Pancreas (tissue), 10 donors: ENCODE data around the gene QRICH1. TPM values are rescaled to one million over a fixed set of nuclear protein-coding genes. Genes with fewer than 3 reads are reported as not detected.

Source experiments
- ATAC-seq, 4 donors: fragments of 200-7000 bp; cut with Tn5 transposase; one replicate each; pipeline versions ENCODE4 v1.8.0 to v1.9.1; 2020; ENCODE audit warnings: mild to moderate bottlenecking in 4 of 4, moderate library complexity in 4 of 4
- DNase-seq, 6 donors: peaks; one replicate each; pipeline ENCODE4 v3.0.0-alpha.2; 2020
- FAIRE-seq: peaks from 2 replicates; lab custom pipeline; 2012; peaks lifted over from hg19 to GRCh38; lab: Jason Lieb, UNC
- H3K27ac ChIP-seq, 4 donors: fragments of 200-600 bp; sonication (generic); 1 replicate in 3 of 4; 2 replicates in 1 of 4; pipeline versions ENCODE4 v1.5.0 to v1.8.0; 2020
- H3K27me3 ChIP-seq, 4 donors: fragments of 200-600 bp; one replicate each; pipeline ENCODE4 v1.8.0; 2021
- H3K36me3 ChIP-seq, 3 donors: fragments of 200-600 bp; sonication (generic) in 1 of 3; one replicate each; pipeline versions ENCODE4 v1.5.0 to v1.8.0; 2020 to 2021
- H3K4me1 ChIP-seq, 3 donors: fragments of 200-600 bp; one replicate each; pipeline ENCODE4 v1.8.0; 2021
- H3K4me3 ChIP-seq, 4 donors: fragments of 200-600 bp; sonication (generic) in 2 of 4; one replicate each; pipeline versions ENCODE4 v1.5.0 to v1.8.0; 2020 to 2021
- H3K9me3 ChIP-seq, 4 donors: fragments of 200-600 bp; one replicate each; pipeline ENCODE4 v1.8.0; 2021
- WGBS, 2 donors: extraction: QIAGEN DNeasy Blood & Tissue Kit; methylation state at CpG; one replicate each; pipeline ENCODE4 v1.1.7; 2013; 5-methylcytosine and 5-hydroxymethylcytosine counted together
- intact Hi-C, 3 donors: fragments of 100-400 bp; cut with DNase I; formaldehyde crosslinking; loops; one replicate each; pipeline versions ENCODE4 v1.11.1 to v1.14.2; 2022
- polyA plus RNA-seq, 2 donors: library from polyadenylated mRNA; stranded (reverse); fragments of 200-250 nt; gene quantifications; one replicate each; pipeline ENCODE4 v1.2.3, GENCODE V29; 2013
- total RNA-seq, 6 donors: library from RNA; stranded (reverse); fragmentation: NEBNext Ultra II Directional in 4 of 6; extraction: Animal tissue kit (Norgen Biotek cat#: 25700) in 4 of 6; gene quantifications; one replicate each; pipeline versions ENCODE4 v1.2.1 to v1.2.4, GENCODE V29; 2021 to 2023
- TF ChIP-seq, protein P1 (sequence below), 4 donors: fragments of 200-600 bp; sonication (generic) in 3 of 4; IDR thresholded peaks; one replicate each; pipeline versions ENCODE4 v1.5.0 to v1.8.0; 2021; ENCODE audit warnings: antibody characterized with exemption in 4 of 4
- donor health status: healthy with polysubstance abuse.
- donor health status: DM: no; HTN: no; CAD: no; lungs with moderate emphysema.
- donor health status: DM: no; HTN: no; CAD: no.
- donor health status: control.
- donor health status: control.
- donor health status: Bipolar disorder and iron deficiency.
- donor health status: DM: yes; HTN: yes; CAD: no.
- donor health status: DM: no; HTN: no; CAD: no.
- donor health status: DM: no; HTN: no; CAD: no.
- donor health status: DM: yes; HTN: yes; CAD: no.

QRICH1 gene
- total and polyA plus RNA-seq, 8 donors: 20.9 to 48.1 (median 30.4) TPM

DNA sequence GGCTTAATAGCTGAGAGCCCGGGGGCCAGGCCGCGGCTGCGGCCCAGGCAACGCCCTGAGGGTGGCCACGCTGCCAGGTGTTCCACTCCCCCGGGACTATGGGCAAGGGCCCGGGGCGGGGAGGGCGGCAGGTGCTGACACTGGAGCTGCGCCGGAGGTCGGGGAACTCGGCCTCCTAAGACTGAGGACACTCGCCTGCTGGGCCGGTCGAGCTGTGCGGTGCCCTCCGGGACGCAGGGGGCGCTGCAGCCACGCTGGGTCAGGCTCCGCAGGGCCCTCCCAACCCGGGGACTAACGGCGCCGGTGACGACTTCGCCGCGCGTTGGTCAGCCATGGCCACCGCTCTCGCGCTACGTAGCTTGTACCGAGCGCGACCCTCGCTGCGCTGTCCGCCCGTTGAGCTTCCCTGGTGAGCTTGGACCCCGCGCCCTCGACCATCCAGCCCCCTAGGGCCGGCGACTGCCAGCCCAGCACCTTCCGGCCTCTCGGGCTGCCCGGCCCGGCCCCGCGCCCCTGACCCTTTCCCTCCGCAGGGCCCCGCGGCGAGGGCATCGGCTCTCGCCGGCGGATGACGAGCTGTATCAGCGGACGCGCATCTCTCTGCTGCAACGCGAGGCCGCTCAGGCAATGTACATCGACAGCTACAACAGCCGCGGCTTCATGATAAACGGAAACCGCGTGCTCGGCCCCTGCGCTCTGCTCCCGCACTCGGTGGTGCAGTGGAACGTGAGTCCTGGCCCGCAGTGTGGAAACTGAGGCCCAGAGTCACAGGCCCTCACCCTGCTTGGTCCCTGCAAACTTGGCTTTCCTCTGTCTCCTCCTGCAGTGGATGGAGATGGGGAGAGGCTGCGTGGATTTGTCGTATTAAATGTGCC lies 71.8 kb downstream of the QRICH1 start, which contains the start of gene NDUFAF3:
Gene NDUFAF3 (plus strand): TSS at position 309 of the 875 bp plus-strand sequence. CDS start 24 bp downstream, at position 333.
- 1% methylated on average over 57 to 83 of the region's 83 CpGs for WGBS, 2 donors
- ATAC-seq (peak; percentile 80 to 87 (median 82)), DNase-seq (peak; percentile 90 to 97 (median 96)), FAIRE-seq (no peak)
- peak within 1 kb of the TSS; percentile 94 to 100 (median 99) for H3K27ac ChIP-seq
- intact Hi-C loops: loop anchor here in 1 of 3 donors (10.0 kb wide), 1 partner anchor 73 kb away; the partner anchor contains the start of gene QRICH1
- no peaks in the 10 kb centered on the region for H3K9me3 ChIP-seq
- TF ChIP-seq, protein P1, sequence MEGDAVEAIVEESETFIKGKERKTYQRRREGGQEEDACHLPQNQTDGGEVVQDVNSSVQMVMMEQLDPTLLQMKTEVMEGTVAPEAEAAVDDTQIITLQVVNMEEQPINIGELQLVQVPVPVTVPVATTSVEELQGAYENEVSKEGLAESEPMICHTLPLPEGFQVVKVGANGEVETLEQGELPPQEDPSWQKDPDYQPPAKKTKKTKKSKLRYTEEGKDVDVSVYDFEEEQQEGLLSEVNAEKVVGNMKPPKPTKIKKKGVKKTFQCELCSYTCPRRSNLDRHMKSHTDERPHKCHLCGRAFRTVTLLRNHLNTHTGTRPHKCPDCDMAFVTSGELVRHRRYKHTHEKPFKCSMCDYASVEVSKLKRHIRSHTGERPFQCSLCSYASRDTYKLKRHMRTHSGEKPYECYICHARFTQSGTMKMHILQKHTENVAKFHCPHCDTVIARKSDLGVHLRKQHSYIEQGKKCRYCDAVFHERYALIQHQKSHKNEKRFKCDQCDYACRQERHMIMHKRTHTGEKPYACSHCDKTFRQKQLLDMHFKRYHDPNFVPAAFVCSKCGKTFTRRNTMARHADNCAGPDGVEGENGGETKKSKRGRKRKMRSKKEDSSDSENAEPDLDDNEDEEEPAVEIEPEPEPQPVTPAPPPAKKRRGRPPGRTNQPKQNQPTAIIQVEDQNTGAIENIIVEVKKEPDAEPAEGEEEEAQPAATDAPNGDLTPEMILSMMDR (IDR thresholded peaks at IDR 0.05): peak; percentile 94 to 98 (median 96)
- H3K36me3 ChIP-seq: peaks cover 0 to 32% (median 18%) of the 10 kb centered on the region in 3 donors
- H3K4me3 ChIP-seq: peak within 1 kb of the TSS; percentile 73 to 95 (median 92)
- no peaks in the 10 kb centered on the region for H3K27me3 ChIP-seq
- peaks cover 3 to 28% (median 7%) of the 10 kb centered on the region in 3 donors for H3K4me1 ChIP-seq

DNA sequence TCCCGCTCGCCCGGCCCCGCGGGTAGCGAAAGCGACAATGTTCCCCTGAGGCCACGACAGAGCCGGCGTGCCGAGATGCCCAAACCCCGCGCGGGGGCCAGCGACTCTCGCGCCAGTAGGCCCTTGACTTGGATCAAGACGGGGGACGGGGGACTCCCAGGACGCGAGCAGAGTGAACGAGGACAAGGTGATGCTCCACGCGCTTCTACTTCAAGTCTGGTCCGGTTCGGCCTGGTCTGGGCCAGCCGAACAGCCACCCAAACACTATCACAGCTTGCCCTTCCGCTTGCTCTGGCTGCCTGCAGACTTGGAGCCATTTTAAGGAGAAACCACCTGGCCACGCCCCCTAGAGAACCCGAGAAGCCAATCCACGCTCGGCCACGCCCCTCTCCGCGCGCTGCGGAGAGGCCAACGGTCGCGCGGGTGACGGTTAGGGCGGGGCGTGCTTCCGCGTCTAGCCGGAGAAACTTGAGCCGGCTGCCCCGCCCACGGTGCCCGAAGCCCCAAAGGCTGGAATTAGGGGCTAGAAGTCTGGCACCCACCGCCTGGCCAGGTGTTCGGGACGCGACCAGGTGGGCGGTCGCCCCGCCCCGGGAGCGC lies 72.6 kb downstream of the QRICH1 start:
- TF ChIP-seq, protein P1 (IDR thresholded peaks at IDR 0.05): no peak
- Histone ChIP-seq H3K4me1 (peaks cover 3 to 28% (median 7%) of the 10 kb centered on the region in 3 donors), H3K27ac (peak overlapping the region; percentile 94 to 100 (median 99)), H3K4me3 (peak overlapping the region; percentile 73 to 95 (median 92)), H3K9me3 (no peaks in the 10 kb centered on the region), H3K36me3 (peaks cover 0 to 27% (median 13%) of the 10 kb centered on the region in 3 donors), H3K27me3 (no peaks in the 10 kb centered on the region)
- FAIRE-seq: peak; percentile 73
- 0% methylated on average over 53 to 60 of the region's 60 CpGs for WGBS, 2 donors
- ATAC-seq: peak; percentile 79 to 91 (median 84)
- peak; percentile 99 to 100 (median 99) for DNase-seq
- intact Hi-C loops: loop anchor here in 1 of 3 donors (10.0 kb wide), 1 partner anchor 73 kb away; the partner anchor contains the start of gene QRICH1

DNA sequence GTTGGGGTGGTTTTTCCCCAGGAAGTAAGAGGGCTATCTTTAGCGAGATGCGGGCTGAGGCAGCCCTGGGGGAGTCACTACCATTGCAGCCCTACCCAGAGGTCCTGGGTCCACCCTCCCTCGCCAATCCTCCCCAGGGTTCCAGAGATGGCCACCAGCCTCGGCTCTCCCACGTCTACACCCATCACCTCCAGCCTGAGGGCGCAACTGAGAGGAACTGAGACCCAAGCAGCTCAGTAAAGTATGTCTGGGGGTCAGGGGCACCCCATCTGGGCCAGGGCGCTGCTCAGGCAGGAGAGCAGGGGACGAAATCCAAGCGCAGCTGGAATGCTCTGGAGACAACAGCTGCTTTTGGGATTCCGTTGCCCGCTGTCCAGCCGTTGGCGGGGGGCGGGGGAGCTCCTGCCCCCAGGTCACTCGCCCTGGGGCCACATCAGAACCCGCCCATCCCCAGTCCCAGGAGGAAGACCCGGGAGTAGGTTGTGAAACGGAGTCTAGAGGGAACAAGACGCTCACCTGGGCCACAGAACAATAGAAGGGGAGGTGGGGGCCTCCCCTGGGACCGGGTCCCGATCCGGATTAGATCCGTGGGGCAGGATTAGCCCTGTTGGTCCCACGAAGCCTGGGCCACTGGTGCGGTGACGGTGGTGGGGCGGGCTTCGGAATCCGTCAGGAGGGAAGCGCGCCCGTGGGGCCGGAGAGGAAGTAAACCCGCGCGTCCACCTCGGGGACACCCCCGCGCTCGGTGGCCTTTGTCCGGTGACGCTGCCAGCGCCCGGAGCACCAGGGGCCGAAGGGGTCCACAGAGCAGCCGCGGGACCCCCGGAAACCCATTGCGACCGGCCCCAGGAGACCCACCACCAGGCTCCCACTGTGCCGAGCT lies 73.3 kb downstream of the QRICH1 start:
- Histone ChIP-seq H3K4me1 (peaks cover 3 to 28% (median 7%) of the 10 kb centered on the region in 3 donors), H3K4me3 (peak overlapping the region; percentile 73 to 95 (median 92)), H3K27me3 (no peaks in the 10 kb centered on the region), H3K36me3 (peaks cover 0 to 28% (median 6%) of the 10 kb centered on the region in 3 donors), H3K9me3 (no peaks in the 10 kb centered on the region), H3K27ac (peak overlapping the region; percentile 94 to 100 (median 99))
- intact Hi-C loops: loop anchor here in 1 of 3 donors (10.0 kb wide), 1 partner anchor 74 kb away; the partner anchor contains the start of gene QRICH1
- TF ChIP-seq, protein P1 (IDR thresholded peaks at IDR 0.05): no peak
- FAIRE-seq (no peak), ATAC-seq (peak; percentile 4 to 24 (median 8)), DNase-seq (peak in 5 of 6 donors; percentile 56 to 89 (median 75))
- 1% methylated on average over 49 to 51 of the region's 51 CpGs for WGBS, 2 donors

DNA sequence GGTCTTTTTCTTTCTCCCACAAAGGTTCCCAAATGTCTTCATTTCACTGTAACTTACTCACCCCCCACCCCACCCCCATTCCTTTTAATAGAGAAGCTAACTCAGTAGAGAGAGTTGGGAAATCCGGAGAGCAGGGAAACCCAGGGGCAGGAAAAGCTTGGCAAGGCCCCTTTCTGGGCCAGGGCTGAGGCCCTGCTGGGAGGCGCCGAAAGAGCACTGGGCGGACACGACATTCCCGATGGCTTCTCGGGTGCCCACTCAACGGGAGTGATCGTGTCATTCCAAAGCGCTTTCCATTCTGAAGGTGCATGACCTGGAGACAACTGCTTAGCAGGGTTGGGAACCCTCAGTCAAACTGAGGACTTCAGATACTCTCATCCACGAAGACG lies 73.9 kb downstream of the QRICH1 start:
- no peak for FAIRE-seq
- peak overlapping the region in 3 of 4 donors; percentile 88 to 95 (median 95) for H3K4me3 ChIP-seq
- peaks cover 3 to 28% (median 7%) of the 10 kb centered on the region in 3 donors for H3K4me1 ChIP-seq
- ATAC-seq: no peak
- intact Hi-C loops: loop anchor here in 1 of 3 donors (10.0 kb wide), 1 partner anchor 75 kb away; the partner anchor contains the start of gene QRICH1
- peak in 1 of 6 donors; percentile 28 for DNase-seq
- H3K27ac ChIP-seq: peak overlapping the region; percentile 94 to 100 (median 99)
- no peaks in the 10 kb centered on the region for H3K9me3 ChIP-seq
- peaks cover 0 to 28% (median 10%) of the 10 kb centered on the region in 3 donors for H3K36me3 ChIP-seq
- 20 to 29% methylated on average over 12 of the region's 12 CpGs for WGBS, 2 donors
- H3K27me3 ChIP-seq: no peaks in the 10 kb centered on the region
- TF ChIP-seq, protein P1 (IDR thresholded peaks at IDR 0.05): no peak
